ENCODE data around the gene ZSCAN5A.
"Not testable (repeated sequence)": the region's sequence is repeated elsewhere in the genome, so short reads cannot be mapped to it uniquely, and the experiment has no call there.

The ZSCAN5A gene

DNA sequence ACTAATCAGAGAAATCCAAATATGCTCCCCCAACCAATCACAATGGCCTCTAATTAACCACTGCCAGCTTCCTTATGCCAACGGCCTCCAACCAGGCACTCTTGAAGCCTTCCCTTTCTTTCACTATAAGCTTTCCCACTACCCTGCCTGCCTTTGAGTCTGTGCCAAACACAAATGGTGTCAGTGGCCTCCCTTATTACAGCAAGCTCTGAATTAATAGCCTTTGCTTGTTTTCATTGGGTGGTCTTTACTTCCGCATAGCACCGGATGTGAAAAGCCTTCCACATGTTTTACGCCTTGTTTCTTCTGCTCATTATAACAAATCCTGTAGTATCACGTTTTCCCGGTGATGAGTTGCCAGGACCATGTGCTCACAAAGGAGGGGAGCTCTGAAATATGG, 43.5 kb downstream of the ZSCAN5A start:
- DNase-seq: peak in 3 of 4 experiments; percentile 5 to 33 (median 23)

DNA sequence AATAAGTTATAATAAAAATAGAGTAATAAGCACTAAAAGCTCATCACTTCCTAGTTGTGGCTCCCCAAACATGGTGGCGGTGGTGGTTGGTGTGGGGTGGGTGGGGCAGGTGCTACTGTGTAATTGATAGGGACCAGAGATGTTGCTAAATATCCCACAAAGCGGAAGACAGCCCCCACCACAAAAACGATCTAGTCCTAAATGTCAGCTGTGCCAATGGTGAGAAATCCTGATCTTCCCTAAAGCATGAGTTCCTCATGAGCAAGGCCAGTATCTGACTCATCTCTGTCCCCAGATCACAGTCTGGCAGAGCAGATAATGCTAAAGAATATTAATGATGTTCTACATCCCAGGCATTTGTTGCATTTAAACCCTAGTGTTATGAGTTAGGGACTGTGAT, 44.0 kb downstream of the ZSCAN5A start:
- DNase-seq: peak; percentile 87 to 96 (median 91)

- no peak for DNase-seq
Observed at GRCh38 chr19:56269348-56269747, 45.3 kb downstream of the ZSCAN5A start.

DNA sequence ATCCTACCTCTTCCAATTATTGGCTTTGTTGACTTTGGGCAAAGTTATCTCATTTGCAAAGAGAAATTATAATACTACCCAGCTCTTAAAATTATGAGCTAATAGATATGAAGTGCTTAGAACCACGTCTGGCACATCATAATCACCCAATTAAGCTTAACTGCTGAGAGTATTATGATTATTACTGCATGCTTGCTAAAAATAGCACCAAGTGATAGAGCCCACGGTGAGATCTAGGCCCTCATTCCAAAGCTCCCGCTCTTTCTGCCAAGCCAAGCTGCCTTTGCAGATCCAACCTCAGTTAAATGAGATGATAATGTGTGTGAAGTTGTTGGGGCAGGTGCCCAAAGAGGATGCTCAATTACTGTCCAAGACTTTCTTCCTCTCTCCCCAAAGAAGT, 48.6 kb downstream of the ZSCAN5A start:
- no peak for DNase-seq

DNA sequence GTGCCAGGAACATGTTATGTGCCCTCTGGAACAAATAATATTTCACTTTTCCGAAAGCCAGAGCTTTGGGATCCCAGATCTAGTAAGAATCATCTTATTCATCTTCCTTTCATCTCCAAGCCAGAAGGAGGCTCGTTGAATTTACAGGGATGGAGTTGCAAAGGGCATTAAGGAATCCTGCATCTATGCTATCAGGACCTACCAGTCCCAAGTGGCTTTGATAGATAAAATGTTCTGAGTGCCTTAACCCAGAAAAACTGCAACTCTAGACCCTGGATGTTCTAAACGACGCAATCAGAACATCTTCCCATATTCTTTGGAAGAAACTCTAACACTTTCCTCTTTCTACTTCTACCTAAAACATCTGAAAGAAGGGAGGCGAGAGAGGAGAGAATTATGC, 51.3 kb downstream of the ZSCAN5A start:
- DNase-seq: no peak

GRCh38 chr19:56261932-56262331, 52.7 kb downstream of the ZSCAN5A start:
- not testable (repeated sequence) for DNase-seq

GRCh38 chr19:56261145-56261544, 53.5 kb downstream of the ZSCAN5A start:
- peak in 1 of 4 experiments; percentile 9 for DNase-seq

DNA sequence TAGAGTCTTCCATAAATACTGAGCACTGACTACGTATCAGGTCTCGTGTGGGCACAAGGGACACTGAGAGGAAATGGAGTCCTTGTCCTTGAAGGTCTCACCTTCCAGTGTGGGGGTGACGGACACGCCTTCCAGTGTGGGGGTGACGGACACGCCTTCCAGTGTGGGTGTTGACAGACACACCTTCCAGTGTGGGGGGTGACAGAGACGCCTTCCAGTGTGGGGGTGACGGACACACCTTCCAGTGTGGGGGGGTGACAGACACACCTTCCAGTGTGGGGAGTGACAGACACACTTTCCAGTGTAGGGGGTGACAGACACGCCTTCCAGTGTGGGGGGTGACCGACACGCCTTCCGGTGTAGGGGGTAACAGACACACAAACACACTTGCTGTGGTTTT, 56.4 kb downstream of the ZSCAN5A start:
- DNase-seq: no peak

GRCh38 chr19:56253737-56254136, 60.9 kb downstream of the ZSCAN5A start:
- DNase-seq: peak; percentile 35 to 92 (median 80)

- peak; percentile 80 to 86 (median 85) for DNase-seq
Observed at GRCh38 chr19:56252699-56253422, 61.8 kb downstream of the ZSCAN5A start.

DNA sequence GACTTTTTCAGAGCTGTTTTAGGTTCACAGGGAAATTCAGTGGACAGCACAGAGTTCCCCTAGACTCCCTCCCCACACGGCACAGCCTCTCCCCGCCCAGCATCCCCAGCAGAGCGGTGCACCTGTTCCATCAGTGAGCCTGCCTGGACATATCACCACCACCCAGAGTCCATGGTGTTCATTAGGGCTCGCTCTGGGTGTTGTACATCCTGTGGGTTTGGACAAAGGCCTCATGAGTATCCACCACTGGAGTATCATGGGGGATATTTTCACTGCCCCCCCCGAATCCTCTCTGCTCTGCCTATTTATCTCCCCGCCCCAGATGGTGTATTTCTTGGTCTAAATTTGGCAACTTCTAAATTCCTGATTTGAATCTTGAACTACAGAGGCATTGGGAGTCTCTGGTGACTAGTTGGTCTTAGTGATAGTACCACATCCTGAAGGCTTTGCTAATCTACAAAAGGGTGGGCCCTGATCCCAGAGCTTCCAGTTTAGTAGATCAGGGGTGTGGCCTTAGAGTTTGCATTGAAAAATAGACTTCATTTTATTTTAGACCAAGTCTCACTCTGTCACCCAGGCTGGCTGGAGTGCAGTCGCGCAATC, 65.8 kb downstream of the ZSCAN5A start:
- DNase-seq: not testable (repeated sequence)

GRCh38 chr19:56245764-56246163, 68.9 kb downstream of the ZSCAN5A start:
- not testable (repeated sequence) for DNase-seq

GRCh38 chr19:56245121-56245740, 69.4 kb downstream of the ZSCAN5A start:
- no peak for DNase-seq

- no peak for DNase-seq
Observed at GRCh38 chr19:56223481-56223880, 91.2 kb downstream of the ZSCAN5A start.

- DNase-seq: no peak
Observed at GRCh38 chr19:56222901-56223300, 91.7 kb downstream of the ZSCAN5A start.

GRCh38 chr19:56221851-56222250, 92.8 kb downstream of the ZSCAN5A start:
- no peak for DNase-seq

GRCh38 chr19:56221442-56221841, 93.2 kb downstream of the ZSCAN5A start:
- peak in 1 of 4 experiments; percentile 8 for DNase-seq

- no peak for DNase-seq
Observed at GRCh38 chr19:56218961-56219360, 95.7 kb downstream of the ZSCAN5A start.

DNA sequence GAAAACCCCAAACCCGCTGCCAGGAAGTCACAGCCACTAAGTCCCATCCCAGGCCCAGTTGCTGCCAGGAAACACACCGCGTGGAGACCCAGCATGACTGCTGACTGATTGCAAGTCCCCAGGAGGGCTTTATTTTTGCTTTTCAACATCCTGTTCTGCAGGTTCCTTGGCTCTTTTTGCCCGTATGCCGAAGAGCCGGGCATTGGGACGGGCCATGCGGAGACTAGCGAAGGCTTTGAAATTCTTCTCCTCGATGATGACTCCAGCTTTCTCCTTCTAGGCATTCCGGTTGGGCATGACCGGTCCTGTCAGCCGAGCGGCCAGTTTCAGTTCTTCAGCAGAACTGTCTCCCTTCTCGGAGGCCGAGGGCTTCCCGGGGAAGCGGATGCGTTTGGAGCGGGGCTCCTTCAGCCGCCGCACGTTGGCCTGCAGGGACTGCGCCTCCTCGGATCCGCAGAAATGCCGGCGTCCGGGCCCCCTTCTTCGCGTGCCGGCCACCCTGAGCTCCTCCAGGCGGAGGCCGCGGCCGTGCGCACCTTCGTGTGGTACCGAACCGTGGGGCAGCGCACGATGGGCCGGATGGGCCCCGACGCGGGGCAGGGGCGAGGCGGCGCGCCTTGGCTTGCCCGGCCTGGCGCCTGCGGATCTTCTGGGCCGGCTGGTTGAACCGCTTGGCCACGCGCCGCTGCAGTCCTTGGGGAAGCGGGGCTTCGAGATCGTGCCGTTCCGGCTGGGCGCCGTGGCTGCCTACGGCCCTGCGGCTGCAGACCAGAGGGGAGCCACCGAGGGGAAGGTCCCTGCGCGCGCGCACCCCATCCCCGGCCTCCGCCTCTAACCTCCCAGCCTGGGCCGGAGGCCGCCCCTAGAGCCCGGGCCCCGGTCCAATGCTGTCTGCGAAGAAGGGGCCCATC, 97.3 kb downstream of the ZSCAN5A start:
- peak; percentile 34 to 57 (median 42) for DNase-seq

DNA sequence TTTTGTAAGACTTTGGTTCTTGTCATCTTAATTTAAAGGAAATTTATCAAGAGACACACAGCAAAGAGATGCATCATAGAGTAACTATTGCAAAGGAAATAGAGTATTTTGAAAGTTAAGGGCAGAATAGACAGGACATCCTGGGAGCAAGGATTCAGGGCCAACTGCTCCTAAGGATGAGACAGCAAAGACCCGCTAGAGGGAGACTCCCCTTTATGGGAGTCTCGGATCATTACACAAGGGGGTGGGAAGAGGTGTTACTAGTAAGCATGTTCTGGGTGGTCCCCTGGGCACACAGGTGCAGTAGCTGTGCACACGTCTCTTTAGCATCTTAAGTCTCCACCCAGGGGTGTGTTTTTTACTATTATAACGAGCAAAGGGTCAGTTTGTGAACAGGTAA, 102.9 kb downstream of the ZSCAN5A start:
- DNase-seq: no peak

DNA sequence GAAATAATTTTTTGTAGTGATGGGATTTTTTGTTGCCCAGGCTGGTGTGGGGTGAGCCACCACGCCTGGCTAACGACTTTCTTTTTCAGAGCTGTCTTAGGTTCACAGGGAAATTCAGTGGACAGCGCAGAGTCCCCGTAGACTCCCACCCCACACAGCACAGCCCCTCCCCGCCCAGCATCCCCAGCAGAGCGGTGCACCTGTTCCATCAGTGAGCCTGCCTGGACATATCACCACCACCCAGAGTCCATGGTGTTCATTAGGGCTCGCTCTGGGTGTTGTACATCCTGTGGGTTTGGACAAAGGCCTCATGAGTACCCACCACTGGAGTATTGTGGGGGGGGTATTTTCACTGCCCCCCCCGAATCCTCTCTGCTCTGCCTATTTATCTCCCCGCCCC, 104.6 kb downstream of the ZSCAN5A start:
- not testable (repeated sequence) for DNase-seq

DNA sequence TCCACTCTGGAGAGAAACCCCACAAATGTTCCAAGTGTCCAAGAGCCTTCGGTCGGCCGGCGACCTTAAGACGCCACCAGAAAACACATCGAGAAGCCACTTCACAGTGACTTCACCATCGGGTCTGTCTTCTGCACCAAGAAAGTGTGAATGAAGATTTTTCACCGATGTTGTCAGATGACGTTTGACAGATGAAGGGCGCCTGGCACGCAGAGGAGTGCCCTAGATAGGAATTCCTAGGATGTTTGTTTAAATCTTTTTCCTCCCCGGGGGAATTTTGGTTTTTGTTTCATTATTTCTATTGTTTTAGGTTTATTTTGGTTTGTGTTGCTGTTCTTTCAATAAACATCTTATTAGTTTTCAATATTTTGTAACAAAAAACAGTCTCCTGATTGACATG, 105.5 kb downstream of the ZSCAN5A start:
- no peak for DNase-seq

DNA sequence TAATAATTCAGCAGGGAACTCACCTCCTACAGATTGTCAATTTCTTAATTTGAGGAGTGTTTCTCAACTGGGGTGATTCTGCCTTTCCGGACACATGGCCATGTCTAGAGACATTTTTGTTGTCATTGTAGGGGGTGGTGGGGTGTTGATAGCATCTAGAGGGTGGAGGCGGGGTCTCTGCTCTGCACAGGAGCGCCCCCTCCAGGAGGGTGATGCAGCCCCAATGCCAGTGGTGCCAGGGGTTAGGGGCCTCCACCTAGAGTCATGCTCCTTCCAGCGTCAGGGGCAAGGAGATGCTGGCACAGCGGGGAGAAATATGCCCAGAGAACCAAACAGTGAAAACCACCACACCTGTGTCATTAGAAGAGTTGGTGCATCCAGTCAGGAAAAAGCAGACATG, 107.1 kb downstream of the ZSCAN5A start:
- not testable (repeated sequence) for DNase-seq
